Kidney (tissue), 14 donors: ENCODE results near the gene PDE6B. TPM values are rescaled to one million over a fixed set of nuclear protein-coding genes. Genes with fewer than 3 reads are reported as not detected.

Source experiments
- DNase-seq, 5 donors: peaks; one replicate each; pipeline ENCODE4 v3.0.0-alpha.2; 2013 to 2020
- FAIRE-seq: peaks from 2 replicates; lab custom pipeline; 2012; peaks lifted over from hg19 to GRCh38; lab: Jason Lieb, UNC
- H3K27ac ChIP-seq, 2 donors: one replicate each; pipeline ENCODE4 v1.7.0; 2013; ENCODE audit warnings: low read depth in 2 of 2, low read length in 2 of 2, inconsistent platforms in 1 of 2
- H3K27me3 ChIP-seq: one replicate; pipeline ENCODE4 v1.7.1; 2013; ENCODE audit warnings: low read length, inconsistent platforms; ENCODE audit not compliant: control insufficient read depth, insufficient read depth
- H3K36me3 ChIP-seq, 3 donors: one replicate each; pipeline versions ENCODE4 v1.7.0 to v1.7.1; 2013; ENCODE audit warnings: low read length in 3 of 3, control low read depth in 1 of 3, inconsistent platforms in 1 of 3; ENCODE audit not compliant: insufficient read depth in 3 of 3, control insufficient read depth in 2 of 3
- H3K4me1 ChIP-seq, 3 donors: one replicate each; pipeline versions ENCODE4 v1.7.0 to v1.7.1; 2013; ENCODE audit warnings: low read length in 3 of 3, inconsistent platforms in 1 of 3, low read depth in 1 of 3; ENCODE audit not compliant: control insufficient read depth in 2 of 3, insufficient read depth in 2 of 3
- H3K4me3 ChIP-seq, 3 donors: one replicate each; pipeline versions ENCODE4 v1.7.0 to v1.8.1; 2013; ENCODE audit warnings: low read length in 3 of 3, control low read depth in 1 of 3, inconsistent platforms in 1 of 3
- H3K9ac ChIP-seq, 3 donors: one replicate each; pipeline versions ENCODE4 v1.7.0 to v1.7.1; 2013; ENCODE audit warnings: low read length in 3 of 3, control low read depth in 1 of 3, inconsistent platforms in 1 of 3
- H3K9me3 ChIP-seq, 3 donors: one replicate each; pipeline versions ENCODE4 v1.7.0 to v1.7.1; 2013; ENCODE audit warnings: low read length in 3 of 3, control low read depth in 1 of 3, inconsistent platforms in 1 of 3; ENCODE audit not compliant: control insufficient read depth in 2 of 3, insufficient read depth in 1 of 3
- intact Hi-C: fragments of 100-400 bp; cut with DNase I; formaldehyde crosslinking; loops from one replicate; pipeline ENCODE4 v1.11.1; 2022
- polyA plus RNA-seq: library from polyadenylated mRNA; stranded (reverse); fragments of 350-450 nt; fragmentation: Illumina TruSeq; extraction: RNeasy Lipid Tissue Mini Kit (QIAGEN cat#74804); gene quantifications from one replicate; pipeline ENCODE4 v1.2.3, GENCODE V29; 2014; ENCODE audit warnings: low read depth, low replicate concordance; ENCODE audit not compliant: insufficient read depth
- total RNA-seq: library from RNA; stranded (reverse); fragmentation: NEBNext Ultra II Directional; extraction: Animal tissue kit (Norgen Biotek cat#: 25700); gene quantifications from one replicate; pipeline ENCODE4 v1.2.1, GENCODE V29; 2021
- TF ChIP-seq, protein P1 (sequence below): IDR thresholded peaks from 3 replicates; pipeline ENCODE4 v1.5.1; 2012; ENCODE audit warnings: mild to moderate bottlenecking, moderate library complexity, borderline replicate concordance; ENCODE audit not compliant: insufficient read depth; ENCODE audit errors: extremely low read depth
- donor health status: control.
- donor health status: control.
- donor health status: control.
- donor health status: control.
- donor health status: control.
- donor health status: DM: yes; HTN: yes; CAD: no.
- donor health status: Normal renal cell carcinoma (clear cell type).

Gene PDE6B
- total and polyA plus RNA-seq, 2 donors from 2014 or later = 10.7 to 10.8 TPM

- H3K4me1 ChIP-seq = peaks cover 0 to 25% (median 0%) of the 10 kb centered on the region in 3 donors
These were observed 81.6 kb downstream of the PDE6B start for GRCh38 chr4:706834-707598.

DNA sequence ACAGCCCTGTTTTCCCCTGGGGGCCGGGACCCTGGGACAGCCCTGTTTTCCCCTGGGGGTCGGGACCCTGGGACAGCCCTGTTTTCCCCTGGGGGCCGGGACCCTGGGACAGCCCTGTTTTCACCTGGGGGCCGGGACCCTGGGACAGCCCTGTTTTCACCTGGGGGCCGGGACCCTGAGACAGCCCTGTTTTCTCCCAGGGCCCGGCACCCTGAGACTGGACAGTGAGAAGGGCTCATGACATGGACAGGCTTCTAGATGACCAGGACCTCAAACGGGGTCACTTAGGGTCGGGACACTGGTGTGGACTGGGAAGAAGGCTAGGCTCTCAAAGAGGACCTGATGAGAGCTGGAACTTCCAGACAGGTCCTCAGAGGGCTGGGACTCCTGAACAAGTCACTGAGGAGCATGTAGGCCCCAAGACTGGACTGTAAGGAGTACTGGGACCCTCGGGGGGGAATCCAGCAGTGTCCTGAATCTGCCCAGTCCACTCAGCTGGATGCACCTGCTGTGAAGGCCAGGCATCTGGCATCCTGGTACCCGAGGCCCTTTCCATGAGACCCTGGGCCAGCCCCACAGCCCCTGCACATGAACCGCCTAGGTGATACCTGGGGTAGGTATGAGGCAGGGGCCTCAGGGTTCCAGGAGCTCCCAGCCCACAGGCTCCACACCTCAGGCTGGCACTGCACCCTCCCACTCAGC, 82.7 kb downstream of the PDE6B start:
- Histone ChIP-seq H3K4me3 (peak overlapping the region in 2 of 3 donors; percentile 12 to 21), H3K9ac (peak overlapping the region in 1 of 3 donors; percentile 6), H3K4me1 (peaks cover 0 to 25% (median 0%) of the 10 kb centered on the region in 3 donors), H3K36me3 (no peaks in the 10 kb centered on the region), H3K27ac (no peak overlapping the region), H3K27me3 (no peaks in the 10 kb centered on the region), H3K9me3 (no peaks in the 10 kb centered on the region)
- TF ChIP-seq, protein P1, sequence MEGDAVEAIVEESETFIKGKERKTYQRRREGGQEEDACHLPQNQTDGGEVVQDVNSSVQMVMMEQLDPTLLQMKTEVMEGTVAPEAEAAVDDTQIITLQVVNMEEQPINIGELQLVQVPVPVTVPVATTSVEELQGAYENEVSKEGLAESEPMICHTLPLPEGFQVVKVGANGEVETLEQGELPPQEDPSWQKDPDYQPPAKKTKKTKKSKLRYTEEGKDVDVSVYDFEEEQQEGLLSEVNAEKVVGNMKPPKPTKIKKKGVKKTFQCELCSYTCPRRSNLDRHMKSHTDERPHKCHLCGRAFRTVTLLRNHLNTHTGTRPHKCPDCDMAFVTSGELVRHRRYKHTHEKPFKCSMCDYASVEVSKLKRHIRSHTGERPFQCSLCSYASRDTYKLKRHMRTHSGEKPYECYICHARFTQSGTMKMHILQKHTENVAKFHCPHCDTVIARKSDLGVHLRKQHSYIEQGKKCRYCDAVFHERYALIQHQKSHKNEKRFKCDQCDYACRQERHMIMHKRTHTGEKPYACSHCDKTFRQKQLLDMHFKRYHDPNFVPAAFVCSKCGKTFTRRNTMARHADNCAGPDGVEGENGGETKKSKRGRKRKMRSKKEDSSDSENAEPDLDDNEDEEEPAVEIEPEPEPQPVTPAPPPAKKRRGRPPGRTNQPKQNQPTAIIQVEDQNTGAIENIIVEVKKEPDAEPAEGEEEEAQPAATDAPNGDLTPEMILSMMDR = no peak
- FAIRE-seq (no peak), DNase-seq (no peak)
- intact Hi-C loops = no loop called here

More at GRCh38 chr4:706834-707598, 81.6 kb downstream of the PDE6B start:
- Histone ChIP-seq H3K27me3 (no peaks in the 10 kb centered on the region), H3K27ac (no peak overlapping the region), H3K36me3 (no peaks in the 10 kb centered on the region), H3K9me3 (no peaks in the 10 kb centered on the region), H3K4me3 (peak overlapping the region; percentile 6 to 80 (median 47)), H3K9ac (peak overlapping the region in 2 of 3 donors; percentile 29 to 78)
- TF ChIP-seq, protein P1 = no peak
- DNase-seq (peak in 1 of 5 donors; percentile 73), FAIRE-seq (no peak)
- intact Hi-C loops = no loop called here

- FAIRE-seq (no peak), DNase-seq (no peak)
- Histone ChIP-seq H3K27ac (no peak overlapping the region), H3K27me3 (no peaks in the 10 kb centered on the region), H3K9ac (no peak overlapping the region), H3K4me1 (peaks cover 0 to 25% (median 0%) of the 10 kb centered on the region in 3 donors), H3K36me3 (no peaks in the 10 kb centered on the region), H3K9me3 (no peaks in the 10 kb centered on the region), H3K4me3 (peak overlapping the region in 2 of 3 donors; percentile 12 to 21)
- intact Hi-C loops = no loop called here
- TF ChIP-seq, protein P1 = no peak
These were observed 83.2 kb downstream of the PDE6B start for GRCh38 chr4:708631-708933.
